ENCODE data around the gene PTPN4. TPM values are rescaled to one million over a fixed set of nuclear protein-coding genes. Genes with fewer than 3 reads are reported as not detected.
"Not testable (repeated sequence)": the region's sequence is repeated elsewhere in the genome, so short reads cannot be mapped to it uniquely, and the experiment has no call there.

Gene PTPN4
- total RNA-seq, 1 experiment from 2014 or later: 12.9 TPM

- no peak for DNase-seq (ENCODE audit: low read depth)
Observed at GRCh38 chr2:120014226-120014980, 254.7 kb downstream of the PTPN4 start.

GRCh38 chr2:120016800-120017199, 257.1 kb downstream of the PTPN4 start:
- no peak for DNase-seq (ENCODE audit: low read depth)

GRCh38 chr2:120017201-120017600, 257.5 kb downstream of the PTPN4 start:
- DNase-seq (ENCODE audit: low read depth): no peak

- DNase-seq (ENCODE audit: low read depth): no peak
Observed at GRCh38 chr2:120018549-120018948, 258.8 kb downstream of the PTPN4 start.

- no peak for DNase-seq (ENCODE audit: low read depth)
Observed at GRCh38 chr2:120020554-120020953, 260.8 kb downstream of the PTPN4 start.

- not testable (repeated sequence) for DNase-seq (ENCODE audit: low read depth)
Observed at GRCh38 chr2:120022505-120022904, 262.8 kb downstream of the PTPN4 start.

- no peak for DNase-seq (ENCODE audit: low read depth)
Observed at GRCh38 chr2:120026890-120027289, 267.2 kb downstream of the PTPN4 start.

GRCh38 chr2:120028795-120029194, 269.1 kb downstream of the PTPN4 start:
- no peak for DNase-seq (ENCODE audit: low read depth)

GRCh38 chr2:120029672-120030640, 270.2 kb downstream of the PTPN4 start:
- no peak for DNase-seq (ENCODE audit: low read depth)

- DNase-seq (ENCODE audit: low read depth): no peak
Observed at GRCh38 chr2:120032297-120032696, 272.6 kb downstream of the PTPN4 start.

Other genes starting within 250 kb of the PTPN4 start
- gene SCTR, start 235.4 kb upstream of the PTPN4 start, total RNA-seq (2014; rRNA removed; shearing (Covaris generic)): not detected in 2 replicates
- gene CFAP221, start 215.5 kb upstream of the PTPN4 start, total RNA-seq (2014; rRNA removed; shearing (Covaris generic)): not detected in 2 replicates
- gene TMEM177, start 80.7 kb upstream of the PTPN4 start, total RNA-seq (2014; rRNA removed; shearing (Covaris generic)): 30.0 and 33.1 TPM in 2 replicates